Kidney (tissue), 14 donors: ENCODE data around the gene GHRH. TPM values are rescaled to one million over a fixed set of nuclear protein-coding genes. Genes with fewer than 3 reads are reported as not detected.

Experiments
- DNase-seq, 5 donors: peaks; one replicate each; pipeline ENCODE4 v3.0.0-alpha.2; 2013 to 2020
- FAIRE-seq: peaks from 2 replicates; lab custom pipeline; 2012; peaks lifted over from hg19 to GRCh38; lab: Jason Lieb, UNC
- H3K27ac ChIP-seq, 2 donors: one replicate each; pipeline ENCODE4 v1.7.0; 2013; ENCODE audit warnings: low read depth in 2 of 2, low read length in 2 of 2, inconsistent platforms in 1 of 2
- H3K27me3 ChIP-seq: one replicate; pipeline ENCODE4 v1.7.1; 2013; ENCODE audit warnings: low read length, inconsistent platforms; ENCODE audit not compliant: control insufficient read depth, insufficient read depth
- H3K36me3 ChIP-seq, 3 donors: one replicate each; pipeline versions ENCODE4 v1.7.0 to v1.7.1; 2013; ENCODE audit warnings: low read length in 3 of 3, control low read depth in 1 of 3, inconsistent platforms in 1 of 3; ENCODE audit not compliant: insufficient read depth in 3 of 3, control insufficient read depth in 2 of 3
- H3K4me1 ChIP-seq, 3 donors: one replicate each; pipeline versions ENCODE4 v1.7.0 to v1.7.1; 2013; ENCODE audit warnings: low read length in 3 of 3, inconsistent platforms in 1 of 3, low read depth in 1 of 3; ENCODE audit not compliant: control insufficient read depth in 2 of 3, insufficient read depth in 2 of 3
- H3K4me3 ChIP-seq, 3 donors: one replicate each; pipeline versions ENCODE4 v1.7.0 to v1.8.1; 2013; ENCODE audit warnings: low read length in 3 of 3, control low read depth in 1 of 3, inconsistent platforms in 1 of 3
- H3K9ac ChIP-seq, 3 donors: one replicate each; pipeline versions ENCODE4 v1.7.0 to v1.7.1; 2013; ENCODE audit warnings: low read length in 3 of 3, control low read depth in 1 of 3, inconsistent platforms in 1 of 3
- H3K9me3 ChIP-seq, 3 donors: one replicate each; pipeline versions ENCODE4 v1.7.0 to v1.7.1; 2013; ENCODE audit warnings: low read length in 3 of 3, control low read depth in 1 of 3, inconsistent platforms in 1 of 3; ENCODE audit not compliant: control insufficient read depth in 2 of 3, insufficient read depth in 1 of 3
- CTCF ChIP-seq: IDR thresholded peaks from 3 replicates; pipeline ENCODE4 v1.5.1; 2012; ENCODE audit warnings: mild to moderate bottlenecking, moderate library complexity, borderline replicate concordance; ENCODE audit not compliant: insufficient read depth; ENCODE audit errors: extremely low read depth
- intact Hi-C: fragments of 100-400 bp; cut with DNase I; formaldehyde crosslinking; loops from one replicate; pipeline ENCODE4 v1.11.1; 2022
- polyA plus RNA-seq: library from polyadenylated mRNA; stranded (reverse); fragments of 350-450 nt; fragmentation: Illumina TruSeq; extraction: RNeasy Lipid Tissue Mini Kit (QIAGEN cat#74804); gene quantifications from one replicate; pipeline ENCODE4 v1.2.3, GENCODE V29; 2014; ENCODE audit warnings: low read depth, low replicate concordance; ENCODE audit not compliant: insufficient read depth
- total RNA-seq: library from RNA; stranded (reverse); fragmentation: NEBNext Ultra II Directional; extraction: Animal tissue kit (Norgen Biotek cat#: 25700); gene quantifications from one replicate; pipeline ENCODE4 v1.2.1, GENCODE V29; 2021
- donor health status: control.
- donor health status: control.
- donor health status: control.
- donor health status: control.
- donor health status: control.
- donor health status: DM: yes; HTN: yes; CAD: no.
- donor health status: Normal renal cell carcinoma (clear cell type).

The GHRH gene
- total and polyA plus RNA-seq, 2 donors from 2014 or later: not detected

- no peak for FAIRE-seq
- no peaks in the 10 kb centered on the region for H3K27me3 ChIP-seq
- no peaks in the 10 kb centered on the region for H3K9me3 ChIP-seq
- no peak overlapping the region for H3K9ac ChIP-seq
- intact Hi-C loops: no loop called here
- H3K36me3 ChIP-seq: peaks cover 2 to 26% (median 16%) of the 10 kb centered on the region in 3 donors
- no peak overlapping the region for H3K4me3 ChIP-seq
- H3K27ac ChIP-seq: no peak overlapping the region
- DNase-seq: no peak
- H3K4me1 ChIP-seq: peaks cover 0 to 3% (median 0%) of the 10 kb centered on the region in 3 donors
- TF ChIP-seq CTCF: no peak
These were observed 18.3 kb downstream of the GHRH start for GRCh38 chr20:37243076-37243936.

GRCh38 chr20:37242503-37242902 lies 19.1 kb downstream of the GHRH start:
- peaks cover 2 to 29% (median 20%) of the 10 kb centered on the region in 3 donors for H3K36me3 ChIP-seq
- FAIRE-seq: no peak
- intact Hi-C loops: no loop called here

GRCh38 chr20:37240337-37241067 lies 21.1 kb downstream of the GHRH start:
- FAIRE-seq: no peak
- intact Hi-C loops: no loop called here

More at GRCh38 chr20:37242503-37242902, 19.1 kb downstream of the GHRH start:
- H3K27ac ChIP-seq: no peak overlapping the region
- H3K27me3 ChIP-seq: no peaks in the 10 kb centered on the region
- no peak for TF ChIP-seq CTCF
- H3K4me1 ChIP-seq: peaks cover 0 to 3% (median 0%) of the 10 kb centered on the region in 3 donors
- no peak for DNase-seq
- no peak overlapping the region for H3K9ac ChIP-seq
- H3K4me3 ChIP-seq: no peak overlapping the region
- H3K9me3 ChIP-seq: no peaks in the 10 kb centered on the region

More at GRCh38 chr20:37240337-37241067, 21.1 kb downstream of the GHRH start:
- peaks cover 0 to 3% (median 0%) of the 10 kb centered on the region in 3 donors for H3K4me1 ChIP-seq
- no peaks in the 10 kb centered on the region for H3K27me3 ChIP-seq
- peaks cover 5 to 45% (median 34%) of the 10 kb centered on the region in 3 donors for H3K36me3 ChIP-seq
- no peaks in the 10 kb centered on the region for H3K9me3 ChIP-seq
- TF ChIP-seq CTCF: no peak
- H3K4me3 ChIP-seq: no peak overlapping the region
- no peak for DNase-seq
- no peak overlapping the region for H3K9ac ChIP-seq
- no peak overlapping the region for H3K27ac ChIP-seq
